NCI-H1092 treated with DMSO at 0.1 percent for 48 hours (cell line): Measurements from ENCODE around the gene CLSTN1.

ENCODE experiments used
- DNase-seq: peaks from one replicate; lab custom pipeline; 2025; lab: John Stamatoyannopoulos, UW

Gene CLSTN1

DNA sequence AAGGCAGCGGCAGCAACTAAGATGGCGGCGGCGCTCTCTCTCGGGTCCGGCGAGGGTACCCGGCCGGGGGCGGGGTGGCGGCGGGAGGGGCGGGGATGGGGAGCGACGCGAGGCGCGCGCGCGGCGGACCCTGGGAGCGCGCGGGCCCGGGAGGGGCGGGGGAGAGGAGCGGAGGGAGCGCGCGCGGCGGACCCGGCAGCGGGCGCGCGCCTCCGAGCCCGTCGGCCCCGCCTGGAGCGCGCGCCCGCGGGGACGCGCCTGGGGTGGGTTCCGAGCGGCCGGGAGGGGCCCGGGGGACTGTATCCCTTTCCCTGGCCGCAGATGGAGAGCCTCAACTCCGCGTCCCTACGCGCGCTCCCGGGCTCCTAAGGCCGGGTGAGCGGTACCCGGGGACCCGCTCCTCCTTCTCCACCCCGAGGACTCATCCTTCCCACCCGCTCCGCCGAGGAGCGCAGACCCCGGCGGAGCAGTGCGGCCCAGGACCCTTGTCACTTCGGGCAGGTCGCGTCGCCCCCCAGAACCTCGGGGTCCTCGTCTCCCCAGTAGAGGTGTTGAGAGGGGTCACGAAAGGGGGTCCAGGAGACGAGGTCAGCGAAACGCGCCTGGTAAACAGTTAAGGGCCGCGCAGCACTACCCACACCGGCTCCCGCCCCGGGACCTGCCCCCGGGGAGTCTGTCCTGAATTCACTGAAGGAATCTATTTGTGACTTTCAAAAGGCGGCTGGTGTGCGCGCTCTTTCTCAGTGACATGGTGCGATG lies at the start of gene CLSTN1:
Gene CLSTN1 (minus strand): TSS at position 23 of the 759 bp plus-strand sequence. CDS start 232 bp downstream, outside the sequence.
- DNase-seq: peak; percentile 80

DNA sequence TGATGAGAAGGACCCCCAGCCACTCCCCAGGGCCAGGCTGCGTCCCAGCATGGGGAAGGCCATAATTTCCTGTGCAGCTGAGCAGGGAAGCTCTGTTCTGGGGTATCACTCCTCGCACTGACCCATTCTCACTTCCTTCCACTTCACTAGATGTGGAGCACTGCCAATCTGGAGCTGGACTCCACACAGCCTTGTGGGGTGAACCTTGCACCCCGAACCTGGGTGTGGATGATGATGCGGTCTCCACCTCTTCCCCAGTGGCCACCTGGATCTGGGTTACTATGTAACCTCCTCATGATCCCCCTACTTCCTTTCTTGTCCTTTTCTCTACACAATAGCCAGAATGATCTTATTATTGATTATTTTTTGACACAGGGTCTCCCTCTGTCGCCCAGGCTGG lies 49.6 kb upstream of the CLSTN1 start:
- no peak for DNase-seq

DNA sequence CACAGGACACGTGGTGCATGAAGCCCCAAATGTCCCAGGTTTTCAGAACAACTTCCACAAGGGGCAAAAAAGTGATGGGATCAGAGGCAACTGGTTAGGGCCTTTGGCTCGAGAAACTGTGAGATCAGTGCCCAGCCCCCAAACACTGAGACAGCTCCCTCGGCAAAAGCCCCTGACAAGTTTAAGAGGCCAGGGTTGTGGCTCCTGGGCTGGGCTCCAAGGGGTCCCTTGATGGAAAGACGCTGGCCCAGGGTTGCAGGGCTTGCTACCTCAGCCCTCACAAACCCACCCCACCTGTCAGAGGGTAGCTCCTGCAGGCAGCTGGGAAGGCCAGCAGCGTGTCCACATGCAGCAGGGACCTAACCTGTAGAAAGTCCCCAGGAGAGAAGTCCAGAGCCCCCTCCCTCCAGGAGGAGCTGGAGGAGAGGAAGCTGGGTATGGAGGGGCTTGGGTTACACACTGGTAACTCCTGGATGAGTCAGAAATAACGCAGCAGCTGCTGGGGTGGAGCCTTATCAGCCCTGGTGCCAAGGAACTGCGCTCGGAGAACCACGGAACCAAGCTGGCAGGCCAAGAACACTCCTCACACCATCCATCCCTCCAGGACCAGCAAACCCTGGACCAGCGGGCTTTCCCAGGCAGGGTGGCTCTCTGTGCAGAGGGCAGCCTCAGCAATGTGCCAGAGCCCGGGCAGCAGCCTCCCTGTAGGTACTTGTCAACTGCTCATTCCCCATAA lies 48.8 kb upstream of the CLSTN1 start:
- DNase-seq: no peak

DNA sequence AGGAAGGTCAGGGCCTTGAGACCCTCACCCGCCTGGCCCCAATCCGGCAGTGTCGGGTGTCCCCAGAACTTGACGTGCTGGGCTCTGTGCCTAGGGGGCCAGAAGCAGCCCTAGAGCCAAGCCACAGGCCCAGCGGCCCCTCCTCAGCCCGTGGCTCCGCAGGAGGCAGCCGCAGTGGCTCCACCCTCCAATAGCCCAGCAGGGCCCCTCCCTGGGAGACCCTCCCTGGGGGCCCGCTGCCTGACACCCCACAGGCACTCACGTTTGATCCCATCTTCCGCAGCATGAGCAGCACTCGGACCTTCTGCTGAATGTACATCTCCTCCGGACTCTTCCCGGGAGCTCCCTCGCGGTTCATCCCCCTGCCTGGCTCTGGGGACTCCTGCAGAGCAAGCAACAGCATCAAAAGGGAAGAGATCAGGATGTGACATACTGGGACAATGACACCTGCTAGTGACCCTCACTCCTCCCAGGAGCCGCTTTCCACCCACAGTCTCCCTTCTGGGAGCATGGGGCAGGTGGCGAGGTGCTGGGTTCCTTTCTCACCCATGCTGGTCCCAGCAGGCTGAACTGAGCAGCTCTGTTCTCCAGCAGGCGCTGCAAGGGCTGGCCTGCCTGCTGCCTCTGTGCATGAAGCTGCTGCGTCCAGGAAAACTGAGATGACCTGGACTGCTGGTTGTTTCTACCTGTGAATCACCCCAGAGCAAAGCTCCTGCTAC lies 48.1 kb upstream of the CLSTN1 start:
- DNase-seq: no peak

DNA sequence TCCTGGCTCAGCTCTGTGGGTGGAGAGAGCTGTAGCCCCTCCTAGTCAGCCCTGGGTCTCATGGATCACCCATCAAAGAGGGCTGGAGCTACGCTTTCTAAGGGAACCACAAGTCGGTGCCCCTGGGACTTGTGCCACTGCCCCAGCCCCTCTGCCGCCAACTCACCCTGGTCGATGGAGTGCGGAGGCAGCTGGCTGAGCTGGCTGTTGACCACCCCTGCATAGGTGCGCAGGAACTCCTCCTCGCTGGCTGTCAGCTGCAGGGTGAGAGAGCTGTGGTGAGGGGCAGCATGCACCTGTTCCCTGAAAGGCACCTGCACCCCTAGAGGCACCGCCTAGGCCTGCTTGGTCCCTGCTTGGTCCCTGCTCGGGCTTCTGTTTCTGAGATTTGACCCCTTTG lies 47.3 kb upstream of the CLSTN1 start:
- DNase-seq: no peak

DNA sequence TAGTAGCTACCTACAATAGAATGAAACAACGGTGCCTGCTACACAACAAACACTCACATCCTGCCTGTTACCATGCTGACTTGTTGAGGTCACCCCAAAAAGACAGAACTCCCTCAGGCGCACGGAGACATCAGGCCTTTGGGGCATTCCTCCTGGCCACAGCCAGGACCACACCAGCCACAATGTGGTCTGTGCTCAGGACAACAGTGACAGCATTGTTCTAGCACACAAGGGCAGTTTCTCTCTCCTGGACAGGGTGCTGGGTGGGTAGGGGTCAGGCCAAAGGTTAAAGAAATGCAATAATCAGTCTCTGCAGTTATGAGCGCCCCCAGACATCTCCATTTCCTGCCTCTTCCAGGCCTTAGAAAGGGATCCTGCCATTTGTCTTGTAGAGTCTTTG lies 46.8 kb upstream of the CLSTN1 start:
- no peak for DNase-seq

DNA sequence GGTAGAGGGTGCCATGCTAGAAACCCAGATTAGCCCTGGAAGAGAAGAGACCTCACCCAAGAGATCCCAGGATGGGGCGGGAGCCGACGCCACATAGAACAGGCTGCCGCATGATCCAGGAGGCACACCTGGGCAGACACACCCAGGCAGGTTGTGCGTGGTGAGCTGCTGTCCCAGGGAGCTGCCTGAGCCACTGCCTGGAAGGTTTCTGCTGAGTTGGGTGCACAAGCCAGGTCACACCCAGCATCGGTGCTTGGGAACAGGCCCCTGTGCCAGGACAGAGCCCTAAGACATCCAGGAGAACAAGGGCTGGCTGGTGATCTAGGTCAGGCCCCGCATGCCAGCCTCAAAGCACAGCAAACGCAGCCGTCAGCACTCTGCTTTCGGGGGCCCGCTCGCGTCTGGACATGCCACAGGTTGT lies 46.1 kb upstream of the CLSTN1 start:
- no peak for DNase-seq

DNA sequence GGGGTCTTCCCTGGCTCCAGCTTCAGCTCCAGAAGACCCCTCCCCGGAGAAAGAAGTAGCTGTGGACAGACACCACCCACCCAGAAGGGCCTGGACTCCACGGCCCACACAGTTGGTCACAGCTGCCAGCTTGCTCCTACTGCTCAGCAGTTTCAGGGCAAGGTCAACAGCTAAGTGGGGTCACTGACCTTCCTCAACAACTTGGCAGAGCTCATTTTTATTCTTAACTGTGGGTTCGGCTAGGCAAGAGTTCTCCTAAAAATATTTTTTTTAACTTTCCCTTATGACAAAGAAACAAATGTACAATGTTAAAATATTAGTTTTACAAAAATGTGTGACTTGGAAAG lies 44.5 kb upstream of the CLSTN1 start:
- no peak for DNase-seq

DNA sequence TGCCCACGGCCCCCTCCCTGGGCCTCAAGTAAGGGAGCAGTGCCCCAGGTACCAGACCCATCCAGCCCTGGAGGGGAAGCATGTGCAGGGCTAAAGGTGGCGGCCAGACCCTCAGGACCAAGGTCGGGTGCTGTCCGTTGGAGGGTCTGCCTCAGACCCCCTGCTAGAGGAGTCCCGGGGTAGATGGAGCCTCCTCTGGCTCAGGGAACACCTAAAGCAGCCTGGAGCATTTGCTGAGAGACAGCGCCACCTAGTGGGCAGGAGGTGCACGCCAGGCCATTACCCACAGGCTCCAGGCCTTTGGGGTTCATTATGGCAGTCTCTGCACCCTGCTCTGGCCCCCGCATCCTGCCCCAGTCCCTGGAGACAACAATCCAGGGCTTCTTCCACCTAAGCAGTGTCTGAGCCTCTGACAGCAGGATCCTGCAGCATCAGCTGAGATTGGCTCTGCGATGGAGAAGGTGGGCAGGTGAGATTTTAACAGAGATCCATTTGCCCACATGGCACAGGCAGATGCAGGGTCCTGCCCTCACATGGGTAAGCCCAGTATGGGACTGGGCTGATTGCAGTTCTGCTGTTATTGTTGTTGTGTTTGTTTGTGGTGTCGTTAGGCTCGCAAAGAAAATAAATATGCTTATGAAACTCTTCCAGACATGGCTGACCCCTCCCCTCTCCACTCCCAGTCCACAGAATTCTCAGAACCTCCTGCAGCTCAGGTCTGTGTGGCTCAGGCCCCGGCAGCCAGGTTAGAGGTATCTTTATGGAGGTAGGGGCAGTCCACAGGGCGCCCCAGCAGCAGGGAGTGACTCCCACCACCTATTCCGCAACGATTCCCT lies 43.9 kb upstream of the CLSTN1 start:
- peak; percentile 63 for DNase-seq

DNA sequence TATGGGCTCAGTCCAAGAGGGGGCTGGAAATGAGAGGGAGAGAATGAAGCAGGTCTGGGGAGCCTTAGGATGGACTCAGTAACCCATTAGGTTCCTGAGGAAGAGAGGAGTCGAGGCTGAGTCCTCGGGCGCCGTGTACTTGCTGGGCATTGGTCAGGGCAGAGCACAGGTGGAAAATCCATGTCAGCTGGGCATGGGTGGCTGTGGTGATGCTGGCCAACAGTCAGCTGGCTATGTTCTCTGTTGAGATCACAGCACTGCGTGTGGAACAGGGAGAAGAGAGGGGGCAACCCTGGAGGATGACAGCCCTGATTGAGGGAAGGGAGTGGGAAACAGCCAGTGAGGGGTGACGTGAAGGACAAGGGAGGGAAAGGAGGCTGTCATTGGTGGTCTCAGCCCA lies 43.1 kb upstream of the CLSTN1 start:
- DNase-seq: no peak

DNA sequence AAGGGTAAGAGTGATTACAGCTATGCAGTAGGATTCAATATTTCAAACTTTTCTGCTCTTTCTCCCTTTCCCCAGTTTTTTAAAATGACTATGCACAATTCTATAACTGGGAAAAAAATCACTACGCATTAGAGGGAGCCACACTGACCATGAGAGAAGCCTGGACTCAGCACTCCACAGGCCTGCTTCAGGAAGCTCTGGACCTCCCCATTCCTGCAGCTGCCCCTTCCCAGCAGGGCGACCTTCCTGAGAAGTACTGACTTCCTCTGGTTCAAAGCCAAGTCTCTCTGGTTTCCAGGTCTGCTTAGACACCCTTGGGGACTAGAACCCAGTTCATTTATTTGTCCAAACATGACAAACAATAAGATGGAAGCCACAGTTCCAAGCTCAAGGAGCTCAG lies 42.0 kb upstream of the CLSTN1 start:
- DNase-seq: no peak

DNA sequence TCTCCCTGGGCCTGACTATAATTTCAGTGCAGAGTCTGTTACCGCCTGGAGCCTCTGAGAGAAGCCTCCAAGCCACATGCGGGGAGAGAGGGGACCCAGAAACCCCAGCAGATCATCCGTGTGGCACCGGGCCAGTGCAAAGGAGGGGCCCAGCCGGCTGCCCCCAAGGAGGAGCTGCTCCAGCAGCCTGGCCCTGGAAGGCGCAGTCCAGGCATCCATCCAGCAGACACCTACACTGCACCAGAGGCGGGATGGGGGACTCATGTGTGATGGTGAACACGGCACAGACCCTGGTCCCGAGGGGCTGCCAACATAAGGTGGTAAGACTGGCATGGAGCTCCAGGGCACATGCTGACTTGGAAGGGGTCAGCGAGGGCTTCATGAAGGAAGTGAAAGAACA lies 39.6 kb upstream of the CLSTN1 start:
- no peak for DNase-seq

DNA sequence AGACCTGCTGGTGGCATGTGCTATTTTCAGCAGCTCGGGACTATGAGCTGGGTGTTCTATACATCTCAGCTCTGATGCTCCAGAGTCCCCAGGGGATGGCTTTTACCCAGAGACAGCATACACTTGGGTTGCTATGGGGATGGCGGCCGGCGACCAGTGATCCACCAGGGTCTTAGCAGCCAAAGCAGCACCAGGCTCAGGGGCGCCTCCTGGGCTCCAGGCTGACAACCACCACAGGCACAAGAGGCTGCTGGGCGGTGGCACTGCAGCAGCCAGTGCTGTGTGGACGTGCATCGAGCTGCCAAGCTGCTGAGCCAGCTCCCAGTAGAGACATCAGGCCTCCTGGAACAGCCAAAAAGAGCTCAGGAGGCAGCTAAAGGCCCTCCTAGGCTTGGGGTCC lies 37.6 kb upstream of the CLSTN1 start:
- no peak for DNase-seq

DNA sequence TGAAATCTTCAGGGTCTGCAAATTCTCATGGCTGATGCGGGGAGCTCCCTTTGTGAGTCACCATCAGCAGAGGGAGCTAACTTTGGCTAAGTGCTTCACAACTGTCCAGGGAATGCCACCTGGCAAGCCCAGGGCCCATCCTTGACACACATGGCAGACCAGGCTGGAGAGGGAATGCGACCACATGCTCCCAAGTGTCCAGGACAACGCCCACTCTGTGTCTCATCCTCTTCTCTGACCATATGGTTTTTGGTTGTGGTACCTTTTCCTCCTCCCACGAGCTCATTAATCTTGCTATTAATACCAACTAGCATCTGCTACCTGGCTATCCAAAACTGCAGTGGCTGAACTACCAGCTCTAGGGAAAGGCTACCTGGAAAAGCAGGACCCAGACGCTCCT lies 37.1 kb upstream of the CLSTN1 start:
- no peak for DNase-seq

DNA sequence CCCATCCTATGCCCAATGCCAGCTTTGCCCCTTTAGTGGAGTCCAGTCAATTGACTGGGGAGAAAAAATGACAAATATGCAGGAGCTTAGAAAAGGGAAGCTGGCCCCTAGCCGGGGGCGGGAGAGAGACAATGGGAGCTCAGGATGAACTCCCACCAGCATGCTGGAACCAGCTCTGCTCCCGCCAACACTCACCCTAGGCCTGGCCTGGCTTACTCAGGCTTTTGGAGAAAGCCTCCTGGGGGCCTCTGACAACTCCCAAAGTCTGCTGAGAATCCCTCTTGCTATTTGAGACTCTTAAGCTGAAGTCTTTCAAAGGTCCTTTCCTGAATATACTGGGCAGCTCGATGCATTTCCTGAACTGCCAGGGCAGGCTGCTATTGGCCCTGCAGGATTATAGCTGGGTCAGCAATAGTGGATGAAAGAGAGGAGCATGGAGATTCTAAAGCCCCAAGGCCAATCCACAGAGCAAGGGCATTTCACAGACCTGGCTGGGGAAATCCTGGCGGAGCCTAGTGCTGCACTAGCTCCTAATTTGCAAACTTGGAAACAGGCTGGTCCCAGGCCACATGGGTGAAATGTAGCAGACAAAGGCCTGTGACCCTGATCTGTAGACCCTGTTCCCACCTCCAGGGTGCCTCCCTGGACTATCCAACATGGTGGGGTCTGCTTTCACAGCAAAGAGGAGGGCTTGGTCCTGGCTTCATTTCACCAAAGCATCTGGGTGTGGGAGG lies 35.7 kb upstream of the CLSTN1 start:
- no peak for DNase-seq

DNA sequence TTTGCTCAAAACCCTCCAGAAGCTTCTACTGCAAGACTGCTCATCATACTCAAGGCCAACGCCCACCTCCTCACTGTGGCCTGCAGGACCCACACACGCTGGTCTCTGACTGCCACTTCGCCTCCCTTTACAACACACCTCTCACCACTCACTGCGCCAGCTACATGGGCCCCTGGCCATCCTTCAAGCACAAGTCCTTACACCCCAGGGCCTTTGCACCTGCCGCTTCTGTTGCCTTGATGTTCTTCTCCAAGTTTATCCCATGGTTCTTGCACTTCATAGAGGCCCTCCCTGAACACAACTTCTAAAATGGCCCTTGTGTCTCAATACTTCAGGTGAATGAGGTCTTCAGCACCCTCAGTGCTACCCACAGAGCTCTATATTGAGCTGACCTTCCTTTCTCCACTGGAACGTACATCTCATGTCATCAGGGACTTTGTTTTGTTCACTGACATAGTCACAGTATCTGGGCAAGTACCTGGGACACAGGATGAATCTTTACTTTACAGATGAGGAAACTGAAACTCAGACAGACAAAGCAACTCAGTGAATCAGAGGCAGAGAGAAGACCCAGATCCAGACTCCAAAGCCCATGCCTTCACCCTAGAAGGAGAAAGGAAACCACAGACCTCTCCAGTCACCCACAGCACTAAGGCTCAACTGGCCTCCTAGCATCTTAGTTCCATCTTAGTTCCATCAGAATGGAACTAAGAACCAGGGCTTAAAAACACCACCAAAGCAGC lies 34.7 kb upstream of the CLSTN1 start:
- DNase-seq: no peak

DNA sequence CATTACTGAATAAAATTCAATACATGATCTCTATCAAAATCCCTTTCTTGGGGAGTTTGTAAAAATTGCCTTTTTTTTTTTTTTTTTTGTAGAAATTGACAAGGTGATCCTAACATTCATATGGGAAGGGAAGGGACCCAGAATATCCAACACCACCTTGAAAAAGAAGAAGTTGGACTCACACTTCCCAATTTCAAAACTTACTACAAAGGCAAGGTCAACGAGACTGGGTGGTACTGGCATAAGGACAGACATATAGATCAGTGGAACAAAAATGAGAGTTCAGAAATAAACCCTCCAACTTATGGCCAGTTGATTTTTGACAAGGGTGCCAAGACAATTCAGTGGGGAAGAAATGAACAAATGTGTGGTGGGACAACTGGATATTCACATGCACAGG lies 31.4 kb upstream of the CLSTN1 start:
- no peak for DNase-seq

DNA sequence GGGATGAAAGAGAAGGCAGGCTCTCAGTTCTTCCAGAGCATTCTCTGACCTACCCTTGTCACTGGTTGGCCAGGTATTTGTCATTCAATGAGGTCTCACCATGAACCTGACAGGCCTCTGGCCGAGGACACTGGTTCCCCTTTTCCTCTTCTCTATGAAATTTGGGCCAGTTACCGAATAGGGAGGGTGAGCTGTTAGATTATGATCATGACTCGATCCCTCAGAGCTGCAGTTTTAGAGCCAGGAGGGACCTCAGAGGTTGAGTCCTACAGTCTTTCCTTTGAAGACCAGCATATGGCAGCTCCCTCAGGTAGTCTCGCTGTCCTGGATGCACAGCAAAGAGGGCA lies 29.5 kb upstream of the CLSTN1 start:
- no peak for DNase-seq

DNA sequence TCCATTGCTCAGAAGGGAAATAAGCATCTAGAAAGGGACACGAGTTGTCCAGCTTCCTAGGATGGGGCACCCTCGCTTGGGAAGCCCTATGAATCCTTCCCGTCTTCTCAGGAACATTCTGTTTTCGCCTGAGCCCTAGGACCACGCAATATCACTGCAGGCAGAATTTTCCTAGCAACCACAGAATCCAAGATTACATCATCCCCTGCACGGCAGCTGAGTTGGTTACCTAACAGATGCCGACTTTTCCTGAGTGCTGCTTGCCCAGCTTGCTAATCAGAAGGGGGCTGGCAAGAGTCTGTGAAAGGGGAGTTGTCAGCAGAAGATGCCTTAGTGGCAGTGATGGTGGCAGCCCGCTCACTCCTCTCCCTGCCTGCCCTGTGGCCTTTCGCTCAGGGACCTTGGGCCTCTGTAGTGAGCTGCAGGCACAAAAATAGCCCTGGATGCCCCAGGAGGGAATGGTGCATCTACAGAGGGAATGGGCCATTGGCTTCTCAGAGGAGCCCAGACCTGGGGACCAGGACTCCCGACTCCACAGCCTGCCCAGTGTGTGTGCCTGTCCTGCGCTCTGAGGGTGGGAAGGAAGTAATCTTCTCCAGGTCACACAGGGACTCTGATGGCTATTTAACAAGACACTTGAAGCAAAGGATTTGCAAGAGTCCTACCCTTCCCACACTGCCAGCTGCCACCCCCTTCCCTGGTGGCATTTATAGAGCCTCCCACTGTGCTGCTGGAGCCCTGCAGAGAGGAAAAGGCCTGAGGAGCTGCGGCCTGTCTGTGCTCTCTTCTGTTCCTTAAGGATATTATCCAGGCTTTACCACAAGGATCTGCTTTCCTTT lies 28.9 kb upstream of the CLSTN1 start:
- DNase-seq: no peak

DNA sequence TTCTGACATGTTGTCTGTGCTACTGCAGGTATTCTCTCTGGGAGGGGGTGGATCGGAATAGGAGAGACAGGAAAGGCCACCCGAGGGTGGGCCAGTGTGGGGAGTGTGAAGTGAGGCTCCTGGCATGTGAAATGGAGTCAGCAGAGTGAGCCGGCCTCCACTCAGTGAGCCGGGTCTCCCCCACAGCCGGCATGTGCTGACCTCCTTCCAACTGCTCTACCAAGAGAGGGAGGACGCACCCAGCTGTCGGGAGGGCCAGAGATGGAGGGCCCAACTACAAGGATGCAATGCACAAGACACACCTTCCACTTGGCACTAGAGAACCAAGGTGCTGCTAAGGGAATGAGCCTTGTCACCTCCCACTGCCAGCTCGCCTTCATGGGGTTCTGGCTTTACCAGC lies 28.2 kb upstream of the CLSTN1 start:
- DNase-seq: no peak
